DMS53 (cell line): Measurements from ENCODE around the gene SGCD.

Experiments
- DNase-seq: peaks from one replicate; lab custom pipeline; 2025; lab: John Stamatoyannopoulos, UW

SGCD gene

DNA sequence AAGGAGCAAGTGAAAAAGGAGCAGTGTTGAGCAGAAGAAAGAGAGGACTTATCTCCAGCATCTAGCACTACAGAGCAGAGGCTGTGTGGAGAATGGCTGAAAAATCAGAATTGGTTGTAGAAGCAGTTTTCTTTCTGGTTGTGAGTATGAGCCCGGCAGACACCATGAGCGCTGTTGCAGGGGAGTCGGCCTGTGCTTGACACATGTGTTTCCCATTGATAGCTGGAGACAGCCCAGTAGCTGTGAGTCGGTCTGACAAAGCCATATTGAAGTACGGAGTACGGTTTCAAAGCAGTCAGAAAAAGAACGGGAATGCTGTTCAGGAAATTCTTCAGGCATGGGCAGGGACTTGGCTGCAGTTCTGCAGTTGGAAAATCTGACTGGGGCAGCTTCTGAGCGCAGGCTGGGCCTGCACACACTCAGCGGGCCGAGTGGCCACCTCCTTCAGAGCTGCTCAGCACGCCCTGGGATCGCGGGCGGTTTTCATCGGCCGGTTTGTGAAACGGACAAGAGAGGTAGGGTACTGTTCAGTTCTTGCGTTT lies at the start of gene SGCD:
TSS of gene SGCD (plus strand) at position 447 of the 542 bp plus-strand sequence.
- DNase-seq: no peak

DNA sequence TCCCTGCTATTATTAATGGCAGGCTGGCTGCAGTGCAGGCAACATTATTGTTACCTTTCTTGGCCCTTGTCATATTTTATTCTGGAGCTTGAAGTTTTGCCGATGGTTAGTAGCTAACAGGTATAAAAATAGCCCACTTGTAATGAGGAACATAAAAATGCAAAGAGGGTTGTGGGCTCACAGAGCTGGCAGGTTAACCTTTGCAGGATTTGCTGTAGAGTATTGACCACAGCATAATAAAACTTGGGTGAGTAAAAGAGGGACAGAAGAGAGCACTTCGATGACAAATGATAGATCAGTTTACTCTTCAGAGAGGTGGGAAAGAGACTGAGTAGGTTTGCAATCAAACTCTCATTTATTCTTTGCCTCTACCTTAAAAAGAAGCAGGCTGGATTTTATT lies 49.7 kb upstream of the SGCD start:
- DNase-seq: no peak

DNA sequence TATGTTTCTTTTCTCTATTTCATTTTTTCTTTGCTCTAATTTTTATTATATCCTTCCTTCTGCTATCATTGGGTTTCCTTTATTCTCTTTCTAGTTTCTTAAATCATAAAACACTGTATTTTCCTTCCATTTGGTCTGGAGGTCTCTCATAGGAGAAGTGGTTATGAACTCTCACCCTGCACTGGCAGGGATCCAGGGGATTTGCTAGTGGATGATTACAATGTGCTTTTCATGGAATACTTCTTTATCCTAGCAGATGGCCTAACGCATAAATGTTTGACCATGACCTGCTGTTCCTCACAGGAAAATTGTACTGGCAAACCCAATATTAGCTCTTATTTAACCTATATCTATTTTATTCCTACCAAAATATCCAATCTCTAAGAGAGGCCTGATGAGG lies 31.5 kb upstream of the SGCD start:
- no peak for DNase-seq

DNA sequence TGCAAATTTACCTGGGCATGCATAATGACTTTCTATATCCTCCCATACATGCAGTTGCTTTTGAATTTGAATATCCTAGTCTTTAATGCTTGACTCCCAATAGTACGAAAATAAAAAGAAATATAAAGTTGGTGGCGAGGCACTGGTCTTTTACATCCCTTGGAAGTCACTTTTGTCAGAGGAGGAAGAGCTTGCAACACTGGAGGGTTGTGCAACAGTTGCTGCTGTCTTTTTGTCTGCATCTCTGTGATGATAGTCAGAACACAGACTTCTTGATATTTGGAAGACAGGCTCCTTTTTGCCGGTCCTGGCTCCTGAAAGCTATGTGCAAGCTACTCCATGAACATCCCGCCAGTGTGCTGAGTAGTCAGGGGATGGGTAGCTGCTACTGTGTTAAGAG lies 16.8 kb upstream of the SGCD start:
- DNase-seq: no peak

- DNase-seq: peak; percentile 65
Observed at GRCh38 chr5:156312897-156313694, 13.9 kb upstream of the SGCD start.

GRCh38 chr5:156314416-156314815 lies 12.5 kb upstream of the SGCD start:
- no peak for DNase-seq

GRCh38 chr5:156322666-156323065 lies 4.3 kb upstream of the SGCD start:
- no peak for DNase-seq

DNA sequence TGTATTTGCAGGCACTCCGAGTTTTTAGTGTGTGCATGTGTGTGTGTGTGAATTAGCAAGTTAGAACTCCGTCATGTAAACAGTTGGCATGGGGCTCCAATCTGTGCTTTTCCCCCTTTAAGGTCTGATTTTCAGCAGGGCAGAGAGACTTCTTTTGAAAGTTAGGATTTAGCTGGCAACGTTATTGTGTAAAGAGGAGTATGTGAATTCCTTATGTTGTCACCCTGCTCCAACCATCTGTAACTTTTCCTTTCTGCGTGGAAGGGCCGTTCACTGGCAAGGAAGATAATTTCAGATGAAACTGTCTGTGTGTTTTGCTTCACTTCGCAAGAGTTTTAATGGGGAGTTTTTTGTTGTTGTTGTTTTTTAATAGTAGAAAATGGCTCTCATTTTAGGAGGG lies 332 bp downstream of the SGCD start:
- no peak for DNase-seq

DNA sequence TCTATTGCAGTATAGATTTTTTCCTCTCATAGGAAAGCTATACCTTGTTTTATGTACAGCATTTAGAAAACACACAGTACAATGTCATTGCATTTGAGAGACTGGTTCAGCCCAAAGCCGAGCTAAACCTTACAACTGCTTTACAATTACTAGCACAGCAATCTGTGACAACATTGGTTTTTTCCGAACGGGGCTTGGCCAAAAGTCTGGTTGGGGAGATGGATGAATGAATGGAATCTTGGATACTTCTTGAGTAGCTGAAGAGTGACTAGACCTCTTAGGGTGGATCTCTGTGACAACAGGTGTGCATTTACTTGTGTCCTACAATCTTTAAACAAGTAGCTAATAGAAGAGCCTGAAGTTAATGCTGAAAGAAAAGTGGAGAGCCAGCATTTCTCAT lies 1.2 kb downstream of the SGCD start:
- DNase-seq: no peak

DNA sequence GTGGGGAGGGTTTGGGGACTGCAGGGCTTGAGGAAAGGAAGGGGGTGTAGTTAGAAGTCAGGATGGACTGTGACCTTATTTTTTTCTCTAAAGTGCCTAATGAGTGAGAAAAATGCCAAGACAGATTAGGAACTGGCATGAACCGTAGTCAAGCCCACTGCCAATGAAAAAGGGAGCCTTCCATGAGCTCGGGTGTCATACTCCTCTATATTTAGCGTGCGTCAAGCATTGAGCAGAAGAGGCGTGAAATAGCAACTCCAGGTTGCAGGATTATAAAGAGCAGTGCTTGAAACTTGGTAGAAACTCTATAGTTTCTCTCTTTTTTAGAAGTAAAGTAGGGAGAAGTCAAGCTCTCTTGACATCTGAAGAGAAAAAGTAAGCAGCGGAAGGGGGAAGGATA lies 1.8 kb downstream of the SGCD start:
- no peak for DNase-seq

DNA sequence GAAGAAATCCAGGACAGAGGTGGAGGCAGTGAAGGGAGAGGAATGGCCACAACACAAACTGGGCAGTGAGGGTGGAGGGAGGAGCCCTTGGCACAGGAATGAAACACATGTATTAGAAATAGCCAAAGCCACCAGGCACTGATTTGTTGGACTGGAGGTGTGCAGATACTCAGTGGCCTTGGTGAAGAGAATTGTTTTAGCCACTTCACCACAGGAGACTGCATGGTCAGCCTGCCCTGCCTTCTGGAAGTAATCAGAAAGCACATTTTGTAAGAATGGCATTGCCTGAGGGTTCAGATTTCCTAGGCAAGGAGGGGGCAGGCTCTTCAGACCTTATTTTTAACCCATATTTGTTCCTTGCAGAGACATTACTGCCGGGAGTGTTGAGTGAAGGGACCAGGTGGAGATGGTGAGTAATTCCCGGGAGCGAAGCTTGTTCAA lies 2.2 kb downstream of the SGCD start:
- no peak for DNase-seq

- no peak for DNase-seq
Observed at GRCh38 chr5:156330141-156330870, 3.3 kb downstream of the SGCD start.

- no peak for DNase-seq
Observed at GRCh38 chr5:156331181-156331580, 4.2 kb downstream of the SGCD start.

DNA sequence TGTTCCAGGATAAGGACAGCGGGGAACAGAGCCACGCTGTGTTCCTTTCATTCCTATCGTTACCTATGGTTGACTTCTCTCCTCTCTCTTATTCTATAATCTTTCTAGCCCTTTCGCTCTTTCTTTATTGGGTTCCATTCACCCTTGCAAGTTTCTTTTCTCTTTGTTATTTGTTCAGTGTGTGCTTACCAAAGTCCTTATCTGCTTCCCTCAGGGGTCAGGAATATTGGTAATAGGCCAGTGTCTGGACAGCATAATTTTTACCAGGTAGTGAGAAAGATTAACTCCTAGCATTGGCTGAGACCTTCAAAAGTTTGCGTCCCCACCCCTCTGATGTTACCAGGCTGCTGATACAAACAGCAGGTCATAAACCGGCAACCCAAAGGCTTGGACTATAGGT lies 4.9 kb downstream of the SGCD start:
- no peak for DNase-seq

DNA sequence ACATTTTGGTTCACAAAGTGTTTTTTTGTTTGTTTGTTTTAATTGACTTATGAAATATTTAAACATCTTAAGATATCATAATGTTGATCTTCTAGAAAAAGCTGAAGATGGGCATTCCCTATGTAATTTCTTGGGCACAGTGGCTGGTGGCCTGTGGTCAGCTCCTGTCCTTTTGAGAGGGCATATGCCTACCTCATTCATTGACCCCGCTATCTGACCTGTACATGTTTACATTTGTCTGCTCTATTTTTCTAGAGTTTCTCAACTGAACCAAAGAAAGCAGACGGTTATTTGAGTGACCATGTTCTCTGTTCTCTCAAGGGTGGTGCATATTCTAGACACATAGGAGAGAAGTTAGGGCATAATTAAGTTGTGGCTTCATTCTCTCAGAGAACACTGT lies 5.3 kb downstream of the SGCD start:
- DNase-seq: no peak

DNA sequence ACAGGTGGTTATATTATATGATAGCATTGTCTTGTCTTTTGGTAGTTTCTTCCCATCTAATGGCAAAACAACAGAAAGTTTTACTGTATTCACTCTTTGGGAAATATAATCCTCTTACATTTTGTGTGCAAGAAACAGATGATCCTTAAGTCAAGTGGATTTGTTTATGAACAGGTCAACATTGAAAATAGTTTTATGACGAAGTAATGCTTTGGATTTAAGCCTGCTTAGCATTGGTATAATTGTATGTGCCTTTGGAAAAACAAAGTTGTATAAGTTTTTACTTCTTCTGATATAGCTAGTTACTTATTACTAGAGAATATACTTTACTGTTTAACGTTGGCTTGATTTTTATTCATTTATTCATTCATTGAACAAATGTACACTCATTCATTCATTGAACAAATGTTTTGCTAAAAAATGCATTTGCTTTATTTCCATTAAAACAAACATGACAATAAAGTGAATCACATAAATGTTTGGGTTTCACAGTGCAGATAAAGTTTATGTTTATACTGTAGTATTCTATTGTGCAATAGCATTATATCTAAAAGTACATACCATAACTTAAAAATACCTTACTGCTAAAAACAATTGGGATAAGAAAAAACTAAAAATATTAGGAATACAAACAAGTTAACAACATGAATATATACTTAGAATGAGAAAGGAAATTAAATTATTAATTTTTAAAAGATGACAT lies 12.3 kb downstream of the SGCD start:
- DNase-seq: peak; percentile 5

DNA sequence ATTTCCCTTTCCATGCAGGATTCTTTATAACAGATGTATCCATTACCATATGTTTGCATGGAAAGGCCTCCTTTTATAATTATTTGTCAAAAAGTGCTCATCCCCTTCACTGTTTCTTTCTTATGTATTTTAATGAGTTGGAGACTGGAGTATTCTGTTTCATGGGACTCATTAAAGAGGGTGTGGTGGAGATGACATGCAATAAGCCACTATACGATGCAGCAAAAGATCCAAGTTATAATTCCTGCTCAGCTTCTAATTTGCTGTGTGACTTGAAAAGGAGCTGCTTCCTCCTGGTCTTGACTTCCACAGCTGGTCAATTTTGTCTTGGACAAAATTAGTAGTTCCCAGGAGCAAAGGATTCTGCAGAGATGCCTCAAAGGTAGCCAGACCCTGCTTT lies 13.9 kb downstream of the SGCD start:
- DNase-seq: no peak

- no peak for DNase-seq
Observed at GRCh38 chr5:156350256-156350655, 23.3 kb downstream of the SGCD start.

DNA sequence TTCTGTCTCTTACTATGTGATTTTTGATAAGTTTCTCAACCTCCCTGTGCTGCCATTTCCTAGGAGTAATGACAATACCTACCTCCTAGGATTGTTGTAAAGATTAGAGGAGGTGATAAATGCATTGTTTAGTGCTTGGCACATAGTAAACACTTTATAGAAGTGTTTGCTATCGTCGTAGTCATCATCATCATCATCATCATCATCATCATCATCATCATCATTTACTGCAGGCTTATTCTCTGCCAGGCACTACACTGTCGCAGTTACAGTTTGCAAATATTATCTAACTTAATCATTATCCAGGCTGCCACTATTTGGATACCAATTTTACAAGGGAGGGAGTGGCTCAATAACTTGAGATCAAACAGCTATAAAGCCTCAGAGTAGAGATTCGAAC lies 24.5 kb downstream of the SGCD start:
- DNase-seq: no peak

- no peak for DNase-seq
Observed at GRCh38 chr5:156354571-156354970, 27.6 kb downstream of the SGCD start.

DNA sequence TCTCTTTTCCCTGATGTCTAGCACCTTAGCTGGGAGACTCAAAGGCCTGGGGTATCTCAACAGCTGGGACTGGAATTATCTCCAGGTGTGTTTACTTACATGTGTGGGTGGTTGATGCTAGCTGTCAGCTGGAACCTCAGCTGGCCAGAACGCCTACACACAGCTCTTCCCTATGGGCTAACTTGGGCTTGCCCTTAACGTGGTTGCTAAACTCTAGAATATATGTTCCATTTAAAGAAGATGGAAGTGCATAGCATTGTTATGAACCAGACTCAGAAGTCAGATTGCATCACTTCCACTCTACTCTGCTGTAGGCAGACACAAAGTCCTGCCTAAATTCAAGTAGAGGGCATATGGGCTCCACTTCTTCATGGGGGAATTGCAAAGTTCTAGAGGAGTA lies 29.3 kb downstream of the SGCD start:
- peak; percentile 76 for DNase-seq

DNA sequence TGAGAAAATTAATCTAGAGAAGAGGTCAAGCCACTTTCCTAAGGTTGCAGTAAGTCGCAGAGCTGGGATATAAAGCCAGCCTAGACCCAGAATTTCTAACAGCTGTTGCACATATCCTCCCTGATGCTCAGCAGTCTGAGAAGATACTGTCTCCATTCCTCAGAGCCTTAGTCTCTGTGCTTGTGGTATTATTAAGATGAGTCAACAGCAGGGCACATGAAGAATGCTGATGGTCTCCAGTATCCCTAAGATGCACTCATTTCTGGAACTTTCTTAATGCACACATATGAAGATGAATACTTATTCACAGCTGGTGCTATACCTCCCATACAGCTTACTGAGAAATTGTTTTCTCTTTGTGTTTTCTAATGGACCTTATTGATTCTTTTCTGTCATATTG lies 32.5 kb downstream of the SGCD start:
- DNase-seq: no peak
